Peyer's patch (tissue), 4 donors: Measurements from ENCODE around the gene SPOCK2. TPM values are rescaled to one million over a fixed set of nuclear protein-coding genes. Genes with fewer than 3 reads are reported as not detected.

Source experiments
- DNase-seq, 3 donors: peaks; one replicate each; pipeline ENCODE4 v3.0.0-alpha.2; 2017 to 2019
- H3K27ac ChIP-seq, 4 donors: fragments of 200-600 bp; sonication (generic); one replicate each; pipeline ENCODE4 v1.5.1; 2016 to 2019
- H3K27me3 ChIP-seq, 2 donors: fragments of 200-600 bp; sonication (generic); one replicate each; pipeline ENCODE4 v1.5.1; 2019
- H3K36me3 ChIP-seq, 3 donors: fragments of 200-600 bp; sonication (generic); one replicate each; pipeline ENCODE4 v1.5.1; 2016 to 2019
- H3K4me1 ChIP-seq, 4 donors: fragments of 200-600 bp; sonication (generic); one replicate each; pipeline ENCODE4 v1.5.1; 2016 to 2019
- H3K4me3 ChIP-seq, 4 donors: fragments of 200-600 bp; sonication (generic); 1 replicate in 3 of 4; 2 replicates in 1 of 4; pipeline ENCODE4 v1.5.1; 2016 to 2019; ENCODE audit warnings: mild to moderate bottlenecking in 1 of 4
- H3K9me3 ChIP-seq, 4 donors: fragments of 200-600 bp; sonication (generic); one replicate each; pipeline ENCODE4 v1.5.1; 2016 to 2019; ENCODE audit warnings: mild to moderate bottlenecking in 1 of 4
- POLR2A ChIP-seq, 2 donors: fragments of 450-650 bp; IDR thresholded peaks; one replicate each; pipeline ENCODE4 v1.5.1; 2017; ENCODE audit warnings: antibody characterized with exemption in 2 of 2, mild to moderate bottlenecking in 2 of 2, moderate library complexity in 2 of 2
- total RNA-seq, 4 donors: library from RNA; depleted of rRNA; stranded (reverse); fragments of >200 nt; gene quantifications; one replicate each; pipeline ENCODE4 v1.1.0, GENCODE V29; 2016
- TF ChIP-seq, protein P1 (sequence below), 6 experiments: fragments of 450-650 bp in 4 of 6; fragments of 200-600 bp in 2 of 6; sonication (generic) in 1 of 6; IDR thresholded peaks; one replicate each; pipeline ENCODE4 v1.5.1; 2017 to 2019; ENCODE audit warnings: antibody characterized with exemption in 6 of 6, mild to moderate bottlenecking in 3 of 6, moderate library complexity in 1 of 6

Gene SPOCK2
- total RNA-seq, 4 donors from 2014 or later = 8.3 to 54.5 (median 11.4) TPM

DNA sequence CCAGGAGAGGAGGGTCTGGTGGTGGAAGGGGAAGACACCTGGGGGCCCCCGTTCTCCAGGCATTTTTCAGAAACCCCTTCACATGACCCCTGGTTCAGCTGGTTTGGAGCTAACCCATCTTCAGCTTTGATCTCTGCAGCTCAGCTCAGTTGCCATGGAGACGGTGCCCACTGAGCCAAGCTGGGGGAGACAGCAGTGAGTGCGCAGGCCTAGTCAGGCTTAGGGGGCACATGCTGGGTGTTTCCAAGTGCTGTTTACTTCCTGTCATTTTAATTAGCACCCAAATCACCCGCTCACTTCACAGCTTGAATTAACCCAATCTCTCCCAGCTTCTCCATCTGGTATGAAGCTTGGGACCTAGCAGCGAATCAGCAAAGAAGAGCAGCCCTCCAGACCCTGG, 9.0 kb downstream of the SPOCK2 start:
- Histone ChIP-seq H3K27me3 (no peaks in the 10 kb centered on the region), H3K4me1 (peaks cover 0 to 27% (median 2%) of the 10 kb centered on the region in 4 donors), H3K4me3 (peak overlapping the region in 1 of 4 donors; percentile 9), H3K27ac (peak overlapping the region in 1 of 4 donors; percentile 52), H3K9me3 (no peaks in the 10 kb centered on the region), H3K36me3 (no peaks in the 10 kb centered on the region)
- DNase-seq = peak in 2 of 3 donors; percentile 69 to 74
- TF ChIP-seq, protein P1, sequence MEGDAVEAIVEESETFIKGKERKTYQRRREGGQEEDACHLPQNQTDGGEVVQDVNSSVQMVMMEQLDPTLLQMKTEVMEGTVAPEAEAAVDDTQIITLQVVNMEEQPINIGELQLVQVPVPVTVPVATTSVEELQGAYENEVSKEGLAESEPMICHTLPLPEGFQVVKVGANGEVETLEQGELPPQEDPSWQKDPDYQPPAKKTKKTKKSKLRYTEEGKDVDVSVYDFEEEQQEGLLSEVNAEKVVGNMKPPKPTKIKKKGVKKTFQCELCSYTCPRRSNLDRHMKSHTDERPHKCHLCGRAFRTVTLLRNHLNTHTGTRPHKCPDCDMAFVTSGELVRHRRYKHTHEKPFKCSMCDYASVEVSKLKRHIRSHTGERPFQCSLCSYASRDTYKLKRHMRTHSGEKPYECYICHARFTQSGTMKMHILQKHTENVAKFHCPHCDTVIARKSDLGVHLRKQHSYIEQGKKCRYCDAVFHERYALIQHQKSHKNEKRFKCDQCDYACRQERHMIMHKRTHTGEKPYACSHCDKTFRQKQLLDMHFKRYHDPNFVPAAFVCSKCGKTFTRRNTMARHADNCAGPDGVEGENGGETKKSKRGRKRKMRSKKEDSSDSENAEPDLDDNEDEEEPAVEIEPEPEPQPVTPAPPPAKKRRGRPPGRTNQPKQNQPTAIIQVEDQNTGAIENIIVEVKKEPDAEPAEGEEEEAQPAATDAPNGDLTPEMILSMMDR (IDR thresholded peaks at IDR 0.05) = no peak
- no peak for TF ChIP-seq POLR2A (IDR thresholded peaks at IDR 0.05)

DNA sequence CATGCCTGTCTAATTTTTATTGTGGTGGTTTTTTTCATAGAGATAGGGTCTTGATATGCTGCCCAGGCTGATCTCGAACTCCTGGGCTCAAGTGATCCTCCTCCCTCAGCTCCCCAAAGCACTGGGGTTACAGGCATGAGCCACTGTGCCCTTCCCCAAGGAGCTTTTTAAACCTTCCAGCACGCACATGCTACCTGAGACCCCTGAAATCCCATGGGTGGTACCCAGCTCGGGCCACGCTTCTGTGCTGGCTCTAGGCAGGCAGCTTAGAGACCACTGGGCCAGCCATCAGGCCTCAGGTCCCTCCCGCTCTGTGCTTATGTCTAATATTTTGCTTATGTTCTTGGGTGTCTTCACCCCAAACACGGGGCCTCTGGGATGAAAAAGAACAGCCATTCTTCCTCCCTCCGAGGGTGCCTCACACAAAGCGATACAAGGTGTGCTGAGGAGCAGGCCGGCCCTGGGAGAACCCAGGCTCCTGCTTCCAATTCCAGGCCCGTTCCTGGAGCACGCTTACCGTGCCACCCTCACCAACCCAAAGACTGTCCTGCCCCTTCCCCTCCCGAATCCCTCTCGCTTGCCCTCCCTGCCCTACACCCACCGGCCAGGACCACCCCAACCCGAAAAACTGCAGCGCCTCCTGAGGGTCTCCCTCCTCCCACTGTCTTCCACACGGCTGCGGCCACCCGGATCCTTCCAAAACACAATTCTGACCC, 10.9 kb downstream of the SPOCK2 start:
- H3K27ac ChIP-seq = no peak overlapping the region
- H3K4me1 ChIP-seq = peaks cover 0 to 27% (median 2%) of the 10 kb centered on the region in 4 donors
- H3K27me3 ChIP-seq = no peaks in the 10 kb centered on the region
- peak in 1 of 3 donors; percentile 26 for DNase-seq
- H3K9me3 ChIP-seq = no peaks in the 10 kb centered on the region
- no peak overlapping the region for H3K4me3 ChIP-seq
- no peaks in the 10 kb centered on the region for H3K36me3 ChIP-seq
- TF ChIP-seq POLR2A (IDR thresholded peaks at IDR 0.05) = no peak
- TF ChIP-seq, protein P1 (IDR thresholded peaks at IDR 0.05) = no peak

DNA sequence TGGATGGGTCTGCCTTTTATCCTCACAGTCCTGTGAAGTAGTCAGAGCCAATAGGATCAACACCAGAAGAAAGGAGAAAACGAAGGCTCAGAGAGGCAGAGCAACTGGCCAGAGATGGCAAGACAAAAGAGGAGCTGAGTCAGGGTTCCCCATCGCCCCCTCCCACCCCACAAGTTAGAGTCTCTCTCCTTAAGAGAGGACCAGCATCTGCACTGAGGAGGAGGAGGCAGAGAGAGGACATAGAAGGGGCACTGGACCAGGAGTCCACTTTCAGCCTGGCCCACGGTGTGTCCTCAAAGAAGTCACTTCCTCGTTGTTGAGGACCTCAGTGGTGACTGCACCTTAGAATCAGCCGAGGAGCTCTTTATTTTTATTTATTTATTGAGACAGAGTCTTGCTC, 11.6 kb downstream of the SPOCK2 start:
- no peak overlapping the region for H3K27ac ChIP-seq
- H3K36me3 ChIP-seq = no peaks in the 10 kb centered on the region
- no peak overlapping the region for H3K4me3 ChIP-seq
- peak in 1 of 3 donors; percentile 20 for DNase-seq
- TF ChIP-seq, protein P1 (IDR thresholded peaks at IDR 0.05) = no peak
- no peak for TF ChIP-seq POLR2A (IDR thresholded peaks at IDR 0.05)
- H3K9me3 ChIP-seq = no peaks in the 10 kb centered on the region
- peaks cover 0 to 24% (median 2%) of the 10 kb centered on the region in 4 donors for H3K4me1 ChIP-seq
- no peaks in the 10 kb centered on the region for H3K27me3 ChIP-seq

DNA sequence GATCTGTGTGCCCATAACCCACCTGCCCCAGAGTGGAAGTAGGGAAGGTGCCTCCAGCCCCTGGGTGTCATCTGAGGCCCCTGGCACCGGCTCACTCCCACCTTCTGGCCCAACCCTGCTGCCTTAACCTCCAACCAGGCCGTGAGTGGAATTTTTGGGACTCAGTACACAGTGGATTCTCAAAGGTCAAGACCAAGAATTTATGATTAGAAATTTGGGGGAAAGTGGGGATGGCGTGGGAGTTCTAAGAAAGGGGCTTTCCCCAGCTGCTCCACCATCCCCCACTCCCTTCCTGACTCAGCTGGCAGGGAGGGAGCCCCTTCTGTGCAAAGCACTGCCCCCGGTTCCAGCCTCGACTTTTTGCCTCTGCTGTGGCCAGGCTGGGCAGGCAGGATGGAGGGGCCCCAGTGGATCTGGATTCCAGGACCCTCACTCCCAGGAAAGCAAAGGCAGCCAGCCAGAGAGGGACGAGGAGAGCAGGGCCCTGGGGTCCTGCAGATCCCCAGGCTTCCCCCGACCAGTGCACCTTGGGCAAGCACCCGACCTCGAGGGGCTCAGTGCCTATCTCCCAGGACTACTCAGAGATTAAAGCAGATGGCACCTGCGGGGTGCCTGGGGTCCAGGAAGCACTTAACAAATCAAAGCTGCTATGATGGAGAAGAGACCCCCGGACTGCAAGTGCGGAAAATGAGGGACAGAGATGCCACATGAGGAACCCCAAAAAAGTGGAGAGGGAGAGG, 12.8 kb downstream of the SPOCK2 start:
- no peaks in the 10 kb centered on the region for H3K36me3 ChIP-seq
- peaks cover 0 to 14% (median 2%) of the 10 kb centered on the region in 4 donors for H3K4me1 ChIP-seq
- no peak overlapping the region for H3K27ac ChIP-seq
- TF ChIP-seq, protein P1 (IDR thresholded peaks at IDR 0.05) = no peak
- TF ChIP-seq POLR2A (IDR thresholded peaks at IDR 0.05) = no peak
- H3K27me3 ChIP-seq = no peaks in the 10 kb centered on the region
- no peak overlapping the region for H3K4me3 ChIP-seq
- no peaks in the 10 kb centered on the region for H3K9me3 ChIP-seq
- peak in 1 of 3 donors; percentile 29 for DNase-seq

DNA sequence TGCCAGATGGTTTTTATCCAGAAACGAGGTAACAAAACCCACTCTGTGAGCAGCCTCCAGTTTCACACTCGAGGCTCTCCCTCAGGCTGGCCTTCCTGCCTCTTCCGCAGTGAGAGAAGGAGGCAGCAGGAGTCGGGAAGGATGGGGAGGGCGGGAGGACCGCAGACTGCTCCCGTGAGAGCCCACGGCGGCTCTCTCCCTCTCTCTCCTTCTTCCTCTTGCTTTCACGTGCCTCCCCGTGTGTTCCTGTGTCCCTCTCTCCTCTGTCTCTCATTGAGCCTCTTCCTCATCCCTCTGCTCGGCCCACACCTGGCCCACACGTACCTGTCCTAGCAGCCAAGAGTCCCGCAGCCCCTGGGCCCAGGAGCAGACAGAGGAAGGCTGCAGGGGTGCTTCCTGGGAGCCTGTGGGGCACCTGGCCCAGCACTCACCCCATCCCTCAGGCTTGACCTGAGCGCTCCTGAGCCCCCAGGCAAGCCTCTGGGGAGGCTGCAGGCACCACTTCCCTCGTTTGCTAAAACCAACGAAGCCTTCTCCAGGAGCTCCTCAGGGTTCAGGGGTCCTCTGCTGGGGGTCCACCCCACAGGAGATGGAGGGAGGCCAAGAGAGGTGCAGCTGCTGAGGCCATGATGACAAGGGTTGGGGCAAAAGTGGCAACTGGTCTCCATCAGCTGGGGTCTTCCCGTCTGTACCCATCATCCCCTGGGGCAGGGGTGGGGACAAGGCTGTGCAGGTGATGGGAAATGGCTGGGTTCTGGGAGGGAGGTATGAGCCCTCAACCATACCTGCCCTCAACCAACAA, 13.6 kb downstream of the SPOCK2 start:
- TF ChIP-seq POLR2A (IDR thresholded peaks at IDR 0.05) = no peak
- TF ChIP-seq, protein P1 (IDR thresholded peaks at IDR 0.05) = no peak
- peak in 1 of 3 donors; percentile 31 for DNase-seq
- Histone ChIP-seq H3K4me3 (no peak overlapping the region), H3K4me1 (peaks cover 0 to 9% (median 2%) of the 10 kb centered on the region in 4 donors), H3K27ac (no peak overlapping the region), H3K9me3 (no peaks in the 10 kb centered on the region), H3K36me3 (no peaks in the 10 kb centered on the region), H3K27me3 (no peaks in the 10 kb centered on the region)
